Right atrium auricular region (tissue), 2 donors: ENCODE results near the gene HNRNPD. TPM values are rescaled to one million over a fixed set of nuclear protein-coding genes. Genes with fewer than 3 reads are reported as not detected.
"Not testable (repeated sequence)": the region's sequence is repeated elsewhere in the genome, so short reads cannot be mapped to it uniquely, and the experiment has no call there.

Source experiments
- DNase-seq: peaks from one replicate; pipeline ENCODE4 v3.0.0-alpha.2; 2019; ENCODE audit warnings: low spot score
- H3K27ac ChIP-seq, 2 donors: fragments of 200-600 bp; sonication (generic); 1 replicate in 1 of 2; 2 replicates in 1 of 2; pipeline ENCODE4 v1.5.1; 2016 to 2019
- H3K27me3 ChIP-seq, 2 donors: fragments of 200-600 bp; sonication (generic); one replicate each; pipeline versions ENCODE4 v1.5.1 to v1.6.0; 2017 to 2019
- H3K36me3 ChIP-seq: fragments of 200-600 bp; sonication (generic); one replicate; pipeline ENCODE4 v1.5.1; 2016
- H3K4me1 ChIP-seq, 2 donors: fragments of 200-600 bp; sonication (generic); one replicate each; pipeline versions ENCODE4 v1.5.1 to v1.6.0; 2017 to 2019
- H3K4me3 ChIP-seq, 2 donors: fragments of 200-600 bp; sonication (generic); 1 replicate in 1 of 2; 2 replicates in 1 of 2; pipeline ENCODE4 v1.5.1; 2017 to 2019; ENCODE audit warnings: mild to moderate bottlenecking in 1 of 2, moderate library complexity in 1 of 2
- H3K9me3 ChIP-seq, 2 donors: fragments of 200-600 bp; sonication (generic); one replicate each; pipeline ENCODE4 v1.5.1; 2019
- CTCF ChIP-seq, 2 donors: fragments of 200-600 bp; sonication (generic); IDR thresholded peaks; one replicate each; pipeline ENCODE4 v1.5.1; 2019; ENCODE audit warnings: antibody characterized with exemption in 2 of 2
- total RNA-seq, 2 donors: library from RNA; depleted of rRNA; stranded (reverse); fragments of >200 nt; gene quantifications; one replicate each; pipeline ENCODE4 v1.1.0, GENCODE V29; 2016

The HNRNPD gene
- total RNA-seq, 2 donors from 2014 or later = 45.7 to 48.7 TPM

- peak overlapping the region in 1 of 2 donors; percentile 11 for H3K27ac ChIP-seq
- H3K36me3 ChIP-seq = no peaks in the 10 kb centered on the region
- peak in 1 of 2 donors; percentile 51 for TF ChIP-seq CTCF (IDR thresholded peaks at IDR 0.05)
These were observed 14.6 kb upstream of the HNRNPD start for GRCh38 chr4:82388405-82388804.

GRCh38 chr4:82386312-82386711, 12.5 kb upstream of the HNRNPD start:
- H3K27me3 ChIP-seq, DNase-seq, H3K9me3 ChIP-seq: not testable (repeated sequence)

More at GRCh38 chr4:82388405-82388804, 14.6 kb upstream of the HNRNPD start:
- peaks cover 0 to 8% of the 10 kb centered on the region in 2 donors for H3K4me1 ChIP-seq
- no peaks in the 10 kb centered on the region for H3K9me3 ChIP-seq
- no peaks in the 10 kb centered on the region for H3K27me3 ChIP-seq
- H3K4me3 ChIP-seq = no peak overlapping the region
- DNase-seq = no peak

GRCh38 chr4:82382751-82383150, 9.0 kb upstream of the HNRNPD start:
- peak overlapping the region in 1 of 2 donors; percentile 63 for H3K27ac ChIP-seq
- no peak for DNase-seq
- TF ChIP-seq CTCF (IDR thresholded peaks at IDR 0.05) = no peak

More at GRCh38 chr4:82386312-82386711, 12.5 kb upstream of the HNRNPD start:
- H3K36me3 ChIP-seq, H3K4me3 ChIP-seq, H3K27ac ChIP-seq: not testable (repeated sequence)
- H3K4me1 ChIP-seq = peaks cover 0 to 14% of the 10 kb centered on the region in 2 donors

GRCh38 chr4:82381661-82382296, 8.0 kb upstream of the HNRNPD start:
- no peaks in the 10 kb centered on the region for H3K9me3 ChIP-seq
- no peak for TF ChIP-seq CTCF (IDR thresholded peaks at IDR 0.05)
- peaks cover 0 to 20% of the 10 kb centered on the region in 2 donors for H3K4me1 ChIP-seq
- no peaks in the 10 kb centered on the region for H3K27me3 ChIP-seq
- DNase-seq = no peak
- H3K4me3 ChIP-seq = no peak overlapping the region
- H3K36me3 ChIP-seq = no peaks in the 10 kb centered on the region
- peak overlapping the region; percentile 59 to 63 for H3K27ac ChIP-seq

More at GRCh38 chr4:82382751-82383150, 9.0 kb upstream of the HNRNPD start:
- Histone ChIP-seq H3K36me3 (no peaks in the 10 kb centered on the region), H3K4me1 (peaks cover 0 to 20% of the 10 kb centered on the region in 2 donors), H3K27me3 (no peaks in the 10 kb centered on the region), H3K4me3 (no peak overlapping the region), H3K9me3 (no peaks in the 10 kb centered on the region)

- Histone ChIP-seq H3K36me3 (no peaks in the 10 kb centered on the region), H3K27ac (peak overlapping the region; percentile 59 to 63), H3K27me3 (no peaks in the 10 kb centered on the region), H3K9me3 (no peaks in the 10 kb centered on the region), H3K4me1 (peaks cover 0 to 23% of the 10 kb centered on the region in 2 donors), H3K4me3 (no peak overlapping the region)
- DNase-seq = no peak
- TF ChIP-seq CTCF (IDR thresholded peaks at IDR 0.05) = no peak
These were observed 7.4 kb upstream of the HNRNPD start for GRCh38 chr4:82381235-82381634.

GRCh38 chr4:82380831-82381230, 7.0 kb upstream of the HNRNPD start:
- no peaks in the 10 kb centered on the region for H3K36me3 ChIP-seq
- TF ChIP-seq CTCF (IDR thresholded peaks at IDR 0.05) = no peak
- H3K4me1 ChIP-seq = peaks cover 0 to 27% of the 10 kb centered on the region in 2 donors
- no peak for DNase-seq
- no peaks in the 10 kb centered on the region for H3K9me3 ChIP-seq
- no peak overlapping the region for H3K4me3 ChIP-seq
- no peaks in the 10 kb centered on the region for H3K27me3 ChIP-seq
- peak overlapping the region; percentile 59 to 63 for H3K27ac ChIP-seq
